Activated T-cell treated with anti-CD3 and anti-CD28 coated beads for 4 hours (primary cell): Measurements from ENCODE around the gene SIPA1L3.

ENCODE experiments used
- DNase-seq: peaks from one replicate; pipeline ENCODE4 v3.0.0-alpha.2; 2020

SIPA1L3 gene

DNA sequence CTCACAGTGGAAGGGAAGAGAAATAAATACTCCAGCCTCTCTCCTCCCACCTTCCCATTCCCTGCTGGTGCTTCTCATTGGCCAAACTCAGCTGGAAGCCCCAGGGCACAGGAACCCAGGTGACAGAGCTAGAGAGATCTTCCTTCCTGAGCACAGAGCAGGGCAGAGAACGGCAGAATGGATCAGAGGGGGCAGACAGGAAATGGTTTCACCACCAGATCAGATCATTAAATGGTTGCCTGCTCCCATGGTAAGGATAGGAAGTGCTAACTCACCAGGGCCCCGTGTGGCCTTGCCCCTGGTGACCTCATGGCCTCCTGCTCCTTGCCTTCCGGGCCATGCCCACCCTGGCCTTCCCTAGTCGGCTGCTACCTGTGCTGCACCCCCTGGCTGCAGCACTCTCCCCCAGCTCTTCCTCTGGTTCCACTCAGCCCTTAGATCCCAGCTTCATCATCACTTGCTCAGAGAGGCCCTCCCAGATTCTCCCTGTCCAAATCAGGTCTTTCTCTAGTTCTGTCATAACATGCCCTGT, 208.3 kb downstream of the SIPA1L3 start:
- no peak for DNase-seq

GRCh38 chr19:38118176-38118575, 211.2 kb downstream of the SIPA1L3 start:
- no peak for DNase-seq

DNA sequence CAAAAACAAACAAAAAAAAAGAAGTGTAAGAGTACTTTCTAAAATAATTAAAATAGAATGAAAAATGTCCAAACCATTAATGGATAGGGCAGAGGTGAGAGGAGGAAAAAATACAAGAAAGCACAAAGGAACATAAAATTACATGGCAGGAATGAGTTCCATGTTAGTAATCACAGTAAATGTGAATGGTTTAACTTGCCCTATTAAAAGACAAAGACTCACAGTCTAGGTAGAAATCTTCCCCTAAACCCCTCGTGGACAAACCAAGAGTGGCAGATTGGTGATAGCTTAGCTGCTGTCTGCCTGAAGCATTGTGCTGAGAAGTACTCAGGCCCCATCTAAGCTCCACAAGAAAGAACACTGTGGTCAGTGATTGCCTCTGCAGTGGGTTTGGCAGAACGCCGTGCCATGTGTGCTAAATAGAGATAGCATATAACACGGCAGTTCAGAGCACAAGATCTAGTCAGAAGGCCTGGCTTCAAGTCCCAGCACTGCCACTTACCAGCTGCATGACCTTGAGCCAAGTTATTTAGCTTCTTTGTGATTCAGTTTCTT, 213.5 kb downstream of the SIPA1L3 start:
- no peak for DNase-seq

GRCh38 chr19:38122402-38123093, 215.5 kb downstream of the SIPA1L3 start:
- DNase-seq = no peak

DNA sequence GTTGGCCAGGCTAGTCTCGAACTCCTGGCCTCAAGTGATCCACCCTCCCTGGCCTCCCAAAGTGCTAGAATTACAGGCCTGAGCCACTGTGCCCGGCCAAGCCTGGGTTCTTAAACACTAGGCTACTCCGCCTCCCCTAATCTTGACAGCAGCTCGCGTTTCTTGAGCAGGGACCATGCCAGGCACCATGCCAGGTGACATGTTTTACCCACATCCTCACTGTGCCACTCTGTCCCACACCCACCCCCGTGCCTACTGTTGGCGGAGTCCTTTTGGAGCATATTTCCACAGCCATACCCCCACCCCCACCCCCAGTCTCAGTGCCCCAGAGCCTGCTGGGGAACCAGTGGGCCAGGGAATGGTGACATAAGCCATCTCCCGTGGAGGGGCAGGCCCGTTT, 218.2 kb downstream of the SIPA1L3 start:
- no peak for DNase-seq

DNA sequence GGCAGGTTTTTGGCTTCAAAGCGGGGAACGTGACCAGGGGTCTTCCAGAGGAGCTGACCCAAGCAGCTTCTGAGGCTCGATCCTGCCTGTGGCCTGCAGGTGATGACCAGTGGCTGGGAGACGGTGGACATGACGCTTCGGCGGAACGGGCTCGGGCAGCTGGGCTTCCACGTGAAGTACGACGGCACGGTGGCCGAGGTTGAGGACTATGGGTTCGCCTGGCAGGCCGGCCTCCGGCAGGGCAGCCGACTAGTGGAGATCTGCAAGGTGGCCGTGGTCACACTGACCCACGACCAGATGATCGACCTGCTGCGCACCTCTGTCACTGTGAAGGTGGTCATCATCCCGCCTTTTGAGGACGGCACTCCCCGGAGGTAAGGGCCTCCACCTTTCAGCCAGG, 223.4 kb downstream of the SIPA1L3 start:
- DNase-seq = no peak

DNA sequence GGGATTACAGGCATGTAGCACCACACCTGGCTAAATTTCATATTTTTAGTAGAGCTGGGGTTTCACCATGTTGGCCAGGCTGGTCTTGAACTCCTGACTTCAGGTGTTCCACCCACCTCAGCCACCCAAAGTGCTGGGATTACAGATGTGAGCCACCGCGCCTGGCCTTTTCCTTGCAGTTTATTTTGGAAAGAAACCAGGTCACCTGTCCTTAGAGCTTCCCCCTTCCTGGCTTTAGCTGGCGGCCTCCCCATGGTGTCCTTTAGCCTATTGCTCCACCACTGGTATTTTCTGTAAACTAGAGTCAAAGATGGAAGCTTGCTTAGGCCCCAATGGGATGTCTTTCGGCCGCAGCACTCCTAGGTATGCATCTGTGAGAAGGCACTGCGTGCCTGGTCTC, 225.8 kb downstream of the SIPA1L3 start:
- no peak for DNase-seq

DNA sequence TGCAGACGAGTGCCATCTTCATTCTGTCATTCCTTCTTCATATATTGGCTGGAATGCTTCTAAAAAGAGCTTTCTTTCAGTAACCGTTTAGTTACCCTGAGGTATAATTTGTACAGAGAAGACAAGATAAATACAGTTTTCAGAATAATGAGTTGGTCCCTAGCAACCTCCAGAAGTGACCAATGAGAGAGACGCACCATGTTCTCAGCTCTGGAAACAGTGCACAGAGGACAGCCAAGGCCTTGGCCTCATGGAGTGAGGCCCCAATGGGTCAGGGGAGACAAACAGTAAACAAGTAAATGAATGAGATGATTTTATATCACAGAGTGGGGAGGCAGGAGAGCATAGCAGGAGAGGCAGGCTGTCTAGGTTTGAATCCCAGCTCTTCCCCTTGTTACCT, 226.3 kb downstream of the SIPA1L3 start:
- no peak for DNase-seq

DNA sequence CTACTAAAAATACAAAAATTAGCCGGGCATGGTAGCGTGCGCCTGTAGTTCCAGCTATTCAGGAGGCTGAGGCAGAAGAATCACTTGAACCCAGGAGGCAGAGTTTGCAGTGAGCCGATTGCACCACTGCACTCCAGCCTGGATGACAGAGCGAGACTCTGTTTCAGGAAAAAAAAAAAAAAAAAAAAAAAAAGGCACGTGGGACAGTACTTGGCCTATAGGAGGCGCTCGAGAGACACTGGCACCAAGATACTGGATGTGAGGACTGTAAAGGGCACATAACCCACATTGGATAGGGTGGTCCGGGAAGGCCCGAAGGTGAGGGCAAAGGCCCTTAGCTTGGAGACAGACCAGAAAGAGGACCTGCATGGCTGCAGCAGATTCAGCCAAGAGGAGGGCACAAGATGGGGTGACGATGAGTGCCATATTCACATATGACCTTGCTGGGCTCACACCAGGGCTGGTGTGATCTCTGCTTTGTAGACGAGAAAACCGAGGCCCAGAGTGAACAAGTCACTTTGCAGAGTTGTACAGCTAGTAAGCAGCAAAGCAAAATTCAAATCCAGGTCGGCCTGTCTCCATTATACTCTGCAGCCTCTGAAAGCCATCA, 227.6 kb downstream of the SIPA1L3 start:
- peak; percentile 12 for DNase-seq

GRCh38 chr19:38135150-38135998, 228.4 kb downstream of the SIPA1L3 start:
- DNase-seq = no peak

GRCh38 chr19:38139122-38139521, 232.1 kb downstream of the SIPA1L3 start:
- no peak for DNase-seq

GRCh38 chr19:38141108-38141507, 234.1 kb downstream of the SIPA1L3 start:
- no peak for DNase-seq

DNA sequence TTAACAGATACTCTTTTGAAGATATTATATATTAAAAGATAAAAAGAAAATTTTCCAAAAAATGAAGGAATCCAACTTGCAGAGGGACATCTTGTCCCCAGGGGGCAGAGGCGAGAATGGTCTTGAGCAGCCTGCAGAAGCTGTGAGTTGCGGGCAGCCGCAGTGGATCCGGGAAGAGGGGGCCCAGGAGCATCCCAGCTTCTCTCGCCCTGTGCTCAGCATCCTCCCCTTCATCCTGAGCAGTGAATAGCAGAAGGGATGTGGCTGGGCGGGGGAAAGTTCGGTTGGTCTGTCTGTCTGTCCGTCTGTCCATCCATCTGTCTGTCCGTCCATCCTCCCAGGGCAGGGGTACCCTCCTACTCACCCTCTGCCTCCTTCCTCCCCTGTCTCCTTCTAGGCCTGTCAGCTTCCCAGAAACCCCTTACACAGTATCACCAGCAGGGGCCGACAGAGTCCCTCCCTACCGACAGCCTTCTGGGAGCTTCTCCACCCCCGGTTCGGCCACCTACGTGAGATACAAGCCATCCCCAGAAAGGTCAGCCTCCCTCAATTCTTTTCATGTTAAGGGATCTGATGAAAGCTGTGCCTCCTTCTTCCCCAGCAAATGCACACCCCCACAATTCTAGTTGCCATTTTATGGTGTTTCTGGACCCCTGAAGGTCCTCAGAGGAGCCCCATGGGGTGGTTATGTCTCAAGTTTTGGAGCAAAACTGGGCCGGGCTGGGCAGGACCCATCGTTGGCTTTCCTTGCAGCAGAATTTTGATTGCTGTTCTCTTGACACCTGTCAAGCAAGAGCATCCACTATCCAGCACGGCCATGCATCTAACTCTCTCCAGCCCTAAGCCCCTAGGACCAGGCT, 235.4 kb downstream of the SIPA1L3 start:
- peak; percentile 25 for DNase-seq

- no peak for DNase-seq
Observed at GRCh38 chr19:38143847-38144246, 236.8 kb downstream of the SIPA1L3 start.

- DNase-seq = no peak
Observed at GRCh38 chr19:38144667-38145066, 237.7 kb downstream of the SIPA1L3 start.

DNA sequence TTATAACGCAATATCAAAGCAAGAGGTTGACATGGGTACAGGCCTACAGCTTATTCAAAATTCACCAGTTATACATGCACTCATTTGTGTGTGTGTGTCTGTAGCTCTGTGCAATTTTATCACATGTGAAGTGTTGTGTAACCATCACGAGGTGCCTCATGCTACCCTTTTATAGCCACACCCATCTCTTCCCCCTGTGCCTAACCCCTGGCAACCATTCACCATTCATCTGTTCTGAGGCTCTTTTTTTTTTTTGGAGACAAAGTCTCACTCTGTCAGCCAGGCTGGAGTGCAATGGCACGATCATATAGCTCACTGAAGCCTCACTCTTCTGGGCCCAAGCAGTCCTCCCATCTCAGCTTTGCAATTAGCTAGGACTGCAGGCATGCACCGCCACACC, 238.6 kb downstream of the SIPA1L3 start:
- DNase-seq = no peak

- DNase-seq = no peak
Observed at GRCh38 chr19:38148337-38148736, 241.3 kb downstream of the SIPA1L3 start.

DNA sequence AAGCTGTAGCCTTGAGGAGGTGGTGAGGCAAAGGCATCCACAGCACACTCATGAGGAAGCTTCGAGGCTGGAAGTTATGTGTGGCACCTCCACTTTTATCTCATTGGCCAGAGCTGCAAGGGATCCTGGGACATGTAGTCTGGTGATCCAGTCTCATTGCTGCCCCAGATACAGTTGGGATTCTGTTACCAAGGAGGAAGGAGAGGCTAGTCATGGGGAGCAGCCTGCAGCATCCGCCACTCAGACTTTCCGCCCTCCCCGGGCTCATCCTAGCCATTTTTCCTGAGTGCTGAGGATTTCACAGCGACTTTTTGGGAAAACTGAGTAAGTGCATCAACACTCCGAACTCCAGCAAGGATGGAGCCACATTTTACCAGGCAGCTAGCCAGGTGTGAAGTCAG, 242.7 kb downstream of the SIPA1L3 start:
- no peak for DNase-seq

- DNase-seq = no peak
Observed at GRCh38 chr19:38151242-38151641, 244.2 kb downstream of the SIPA1L3 start.

DNA sequence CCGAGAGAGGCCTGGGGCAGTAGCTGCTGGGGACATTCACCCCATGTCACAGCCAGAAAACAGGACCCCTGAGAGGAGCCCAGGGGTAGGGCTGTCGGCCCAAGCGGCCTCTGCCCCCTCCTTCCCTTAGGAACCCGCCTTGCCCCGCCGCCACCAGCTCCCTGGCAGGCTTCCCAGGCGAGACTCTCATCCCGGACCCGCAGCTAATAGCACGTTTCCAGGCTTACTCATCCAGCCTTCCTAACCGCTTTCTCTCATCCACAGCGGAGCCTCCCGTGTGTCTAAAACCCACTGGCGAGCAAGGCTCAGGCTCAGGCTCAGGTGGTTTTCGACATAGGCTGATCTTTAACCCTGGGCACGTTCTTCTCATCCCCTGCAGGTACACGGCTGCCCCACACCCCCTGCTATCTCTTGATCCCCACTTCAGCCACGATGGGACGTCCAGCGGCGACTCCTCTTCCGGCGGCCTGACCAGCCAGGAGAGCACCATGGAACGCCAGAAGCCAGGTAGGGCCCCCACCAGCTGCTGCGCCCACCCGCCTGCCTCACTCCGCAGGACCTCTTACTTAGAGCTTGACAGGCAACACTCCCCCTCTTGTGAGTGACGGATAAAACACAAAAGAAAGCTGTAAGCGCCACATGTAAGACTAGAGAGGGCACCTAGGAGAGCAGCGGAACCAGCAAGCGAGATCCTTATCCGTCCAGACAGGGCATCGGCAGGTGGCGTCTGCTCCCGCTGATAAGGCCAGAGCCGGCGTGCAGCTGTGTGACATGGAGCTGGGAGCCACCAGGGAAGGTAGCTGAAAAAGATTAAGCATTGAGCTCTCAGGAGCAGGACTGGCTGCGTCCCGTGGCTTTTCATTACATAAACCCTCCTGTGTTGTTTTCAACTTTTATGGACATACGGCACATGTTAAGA, 245.7 kb downstream of the SIPA1L3 start:
- DNase-seq = no peak

DNA sequence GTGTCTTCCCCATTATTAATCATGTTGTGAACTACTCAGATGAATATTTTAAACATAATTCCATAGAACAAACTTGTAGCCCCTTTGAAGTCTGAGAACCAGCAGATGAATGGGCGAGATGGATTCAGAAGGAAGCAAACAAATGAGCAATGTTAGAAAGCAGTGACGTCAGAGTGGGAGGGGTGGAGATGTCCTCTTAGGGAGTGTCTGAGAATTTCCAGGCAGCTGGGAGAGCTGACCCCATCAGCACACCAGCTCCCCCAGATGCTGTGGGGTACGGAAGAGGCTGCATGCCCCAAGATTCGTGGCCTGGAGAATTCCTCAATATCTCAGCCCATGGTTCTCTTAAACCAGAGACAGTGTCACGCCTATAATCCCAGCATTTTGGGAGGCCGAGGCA, 248.4 kb downstream of the SIPA1L3 start:
- no peak for DNase-seq
